Skin of body (tissue), 2 donors: ENCODE results near the gene SNCAIP. TPM values are rescaled to one million over a fixed set of nuclear protein-coding genes. Genes with fewer than 3 reads are reported as not detected.

Experiments
- DNase-seq: peaks from one replicate; lab custom pipeline; 2025; lab: John Stamatoyannopoulos, UW
- total RNA-seq: library from RNA; depleted of rRNA; stranded (reverse); fragments of >200 nt; gene quantifications from one replicate; pipeline ENCODE4 v1.2.3, GENCODE V29; 2014

The SNCAIP gene
- total RNA-seq, 1 donor from 2014 or later: 12.5 TPM

DNA sequence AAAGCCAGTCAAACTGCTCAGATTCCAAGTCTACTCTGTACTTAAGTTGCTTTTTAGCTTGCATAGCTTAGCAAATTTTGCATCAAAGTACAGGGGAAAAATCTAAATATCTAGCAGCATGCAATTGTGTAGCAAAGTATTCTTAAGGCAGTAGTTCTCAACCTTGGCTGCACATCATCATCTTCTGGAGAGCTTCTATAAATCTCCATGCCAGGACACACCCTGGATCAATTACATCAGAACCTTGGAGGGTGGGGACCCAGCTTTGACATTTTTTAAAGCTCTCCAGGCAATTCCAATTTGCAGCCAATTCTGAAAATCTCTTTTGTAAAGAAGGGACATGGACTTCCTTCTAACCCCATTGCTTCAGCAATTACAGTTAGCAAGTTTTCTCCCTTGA is 187.5 kb downstream of the SNCAIP start:
- peak; percentile 60 for DNase-seq

DNA sequence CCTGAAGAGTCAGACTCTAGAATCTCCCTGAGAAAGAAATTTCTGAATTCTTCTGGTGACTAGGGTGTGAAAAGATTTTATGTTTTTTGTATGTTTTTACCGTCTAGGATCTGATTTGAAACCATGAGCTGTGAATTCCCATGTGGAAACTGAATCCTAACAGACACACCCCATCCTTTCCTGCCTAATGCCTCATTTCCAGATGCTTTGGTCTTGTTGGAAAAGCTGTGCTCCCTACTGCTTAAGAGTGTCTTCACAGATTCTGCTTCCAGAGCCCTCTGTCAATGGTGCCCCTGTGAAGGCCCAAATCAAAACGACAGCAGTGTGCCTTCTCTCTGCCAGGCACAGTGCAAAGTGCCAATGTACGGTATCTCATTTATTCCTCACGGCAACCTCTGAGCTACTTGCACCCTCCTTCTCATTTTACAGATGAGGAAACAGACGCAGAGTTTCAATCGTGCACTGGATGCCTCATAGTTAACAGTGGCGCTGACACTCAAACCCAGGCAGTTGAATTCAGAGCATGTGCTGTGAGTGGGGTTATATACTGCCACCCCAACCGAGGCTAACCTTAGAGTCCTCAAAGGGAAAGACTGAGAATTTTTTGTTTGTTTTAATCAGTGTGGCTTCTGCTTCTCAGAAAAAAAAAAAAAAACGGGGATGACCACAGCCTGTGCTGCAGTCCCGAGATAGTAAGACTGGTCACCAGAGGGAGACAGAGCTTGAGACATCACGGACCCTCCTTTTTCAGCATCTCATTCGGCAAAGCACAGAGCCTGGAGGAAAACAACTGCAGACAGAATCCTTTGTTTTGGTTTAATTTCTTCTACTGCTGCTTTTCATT is 188.4 kb downstream of the SNCAIP start:
- DNase-seq: peak; percentile 45

DNA sequence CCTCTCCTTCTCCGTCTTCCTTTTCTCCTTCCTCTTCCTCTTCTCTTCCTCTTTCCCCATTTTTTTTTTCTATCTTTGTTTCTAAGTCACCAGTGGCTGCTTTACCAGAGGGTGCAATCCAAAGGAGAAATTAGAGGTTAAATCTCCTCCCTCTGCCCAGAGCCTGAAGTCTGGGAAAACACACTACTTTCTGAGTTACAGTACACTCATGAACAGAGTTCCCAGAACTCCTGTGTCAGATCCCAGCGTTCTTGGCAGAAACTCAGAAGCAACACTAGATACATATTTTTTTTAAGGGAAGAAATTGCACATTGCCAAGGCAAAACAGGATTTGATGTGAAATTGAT is 189.0 kb downstream of the SNCAIP start:
- peak; percentile 19 for DNase-seq

DNA sequence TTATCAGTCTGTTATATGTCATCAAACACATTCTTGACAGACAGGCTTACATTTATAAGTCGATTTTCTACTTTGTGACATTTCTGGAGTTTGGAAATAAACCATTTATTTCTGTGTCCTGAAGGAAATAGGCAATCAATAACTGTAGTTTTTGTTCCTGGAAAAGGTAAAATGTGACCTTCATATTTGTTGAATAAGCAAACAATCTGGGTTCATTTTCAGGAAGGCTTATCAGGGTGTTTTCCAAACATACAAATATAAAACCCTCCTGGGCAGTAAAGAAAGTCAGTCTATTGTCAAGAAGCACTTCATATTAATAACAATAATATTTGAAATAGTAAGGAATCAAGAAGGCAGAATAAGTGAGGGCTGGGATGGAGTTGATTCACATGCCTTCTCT is 195.0 kb downstream of the SNCAIP start:
- DNase-seq: no peak

DNA sequence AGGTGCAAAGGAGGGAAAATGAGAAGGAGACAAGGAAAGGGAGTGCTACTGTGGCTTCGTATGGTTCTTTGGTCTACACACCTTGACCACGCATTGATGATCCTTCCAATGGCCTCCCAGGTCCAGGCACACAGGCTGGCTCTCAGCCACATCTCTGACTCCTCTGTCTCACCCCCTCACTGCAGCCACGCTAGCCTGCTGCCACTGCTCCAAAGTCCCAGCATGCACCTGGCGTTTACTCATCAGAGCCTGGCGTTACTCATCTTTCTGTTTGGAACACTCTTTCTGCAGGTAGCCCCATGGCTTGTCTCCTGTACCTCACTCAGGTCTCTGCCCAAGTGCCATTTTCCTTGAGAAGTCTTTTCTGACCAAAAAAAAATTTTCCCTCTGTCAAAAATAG is 195.5 kb downstream of the SNCAIP start:
- no peak for DNase-seq

DNA sequence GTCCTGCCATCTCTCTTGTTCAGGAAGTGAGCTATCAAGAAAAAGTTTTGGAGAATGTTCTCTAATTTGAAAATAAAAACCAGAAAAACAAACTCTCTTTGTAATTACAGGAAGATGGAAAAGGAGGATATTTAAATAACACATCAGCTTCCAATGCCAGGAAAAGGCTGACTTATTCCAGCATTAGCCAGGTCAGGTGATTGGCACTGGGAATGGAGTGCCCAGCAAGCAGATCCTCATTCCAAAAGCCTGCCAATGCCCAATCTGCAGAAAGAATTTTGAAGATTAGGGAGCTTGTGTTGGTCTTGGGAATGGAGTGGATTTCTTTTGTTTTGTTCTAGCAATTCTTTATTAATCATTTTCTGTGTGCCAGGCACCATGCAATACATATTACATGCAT is 196.6 kb downstream of the SNCAIP start:
- no peak for DNase-seq

Other genes starting within 250 kb of the SNCAIP start
- gene LOX, start 234.0 kb upstream of the SNCAIP start, total RNA-seq: 170 TPM
- gene ZNF474, start 182.7 kb upstream of the SNCAIP start, total RNA-seq: 0.79 TPM